Fibroblast of lung (primary cell): ENCODE data around the gene GH1. TPM values are rescaled to one million over a fixed set of nuclear protein-coding genes. Genes with fewer than 3 reads are reported as not detected.

Experiments used
- DNase-seq, 2 donors: peaks; one replicate each; pipeline versions ENCODE4 v3.0.0 to v3.0.0-alpha.2; 2010; ENCODE audit warnings: low read depth in 2 of 2
- H2AFZ ChIP-seq: 2 replicates; pipeline ENCODE4 v1.5.1; 2012; ENCODE audit warnings: low read length, control low read depth, inconsistent platforms
- H3K27ac ChIP-seq: 2 replicates; pipeline ENCODE4 v1.5.1; 2011; ENCODE audit warnings: low read length, control low read depth; ENCODE audit not compliant: insufficient read depth
- H3K27me3 ChIP-seq: 2 replicates; pipeline ENCODE4 v1.5.1; 2011; ENCODE audit warnings: mild to moderate bottlenecking, low read length; ENCODE audit not compliant: control insufficient read depth, insufficient read depth
- H3K36me3 ChIP-seq: 2 replicates; pipeline ENCODE4 v1.5.1; 2011; ENCODE audit warnings: low read length; ENCODE audit not compliant: control insufficient read depth, insufficient read depth
- H3K4me1 ChIP-seq: 2 replicates; pipeline ENCODE4 v1.5.1; 2011; ENCODE audit warnings: low read length; ENCODE audit not compliant: control insufficient read depth, insufficient read depth; ENCODE audit errors: extremely low read depth
- H3K4me2 ChIP-seq: 2 replicates; pipeline ENCODE4 v1.5.1; 2011; ENCODE audit warnings: low read length, control low read depth; ENCODE audit not compliant: insufficient read depth; ENCODE audit errors: extremely low read depth
- H3K4me3 ChIP-seq, 4 experiments: fragments of 200-600 bp in 1 of 4; sonication (generic) in 1 of 4; replicated peaks in 1 of 4; 2 replicates each; pipeline ENCODE4 v1.5.1; 2011 to 2016; ENCODE audit warnings: low read length in 4 of 4, low read depth in 3 of 4, mild to moderate bottlenecking in 3 of 4, control low read depth in 2 of 4, inconsistent platforms in 1 of 4, mixed read lengths in 1 of 4; ENCODE audit not compliant: insufficient read depth in 1 of 4; ENCODE audit errors: control extremely low read depth in 1 of 4
- H3K79me2 ChIP-seq: 2 replicates; pipeline ENCODE4 v1.5.1; 2012; ENCODE audit warnings: mild to moderate bottlenecking, low read length, inconsistent platforms; ENCODE audit not compliant: control insufficient read depth, insufficient read depth
- H3K9ac ChIP-seq: 2 replicates; pipeline ENCODE4 v1.5.1; 2011; ENCODE audit warnings: mild to moderate bottlenecking, low read length, control low read depth; ENCODE audit not compliant: insufficient read depth
- H3K9me3 ChIP-seq: 2 replicates; pipeline ENCODE4 v1.5.1; 2012; ENCODE audit warnings: low read depth, low read length; ENCODE audit not compliant: control insufficient read depth, insufficient read depth
- H4K20me1 ChIP-seq: 2 replicates; pipeline ENCODE4 v1.5.1; 2011; ENCODE audit warnings: low read length; ENCODE audit not compliant: control insufficient read depth, insufficient read depth; ENCODE audit errors: extremely low read depth
- CTCF ChIP-seq, 2 donors: IDR thresholded peaks in 1 of 2; conservative IDR thresholded peaks in 1 of 2; 1 replicate in 1 of 2; 2 replicates in 1 of 2; pipeline ENCODE4 v1.5.1; 2011 to 2012; ENCODE audit warnings: low read length in 2 of 2, control low read depth in 1 of 2, inconsistent platforms in 1 of 2, low read depth in 1 of 2, mild to moderate bottlenecking in 1 of 2
- EZH2 ChIP-seq: IDR thresholded peaks from 2 replicates; pipeline ENCODE4 v1.5.1; 2012; ENCODE audit warnings: low read length, control low read depth, mild to moderate bottlenecking; ENCODE audit errors: missing control alignments
- polyA plus RNA-seq, 2 donors: library from polyadenylated mRNA; depleted of rRNA in 1 of 2; stranded (reverse) in 1 of 2; unstranded in 1 of 2; fragments of >200 nt; gene quantifications; 2 replicates each; pipeline ENCODE4 v1.2.1, GENCODE V29; 2011 to 2012; ENCODE audit warnings: missing spikeins in 1 of 2
- total RNA-seq: library from RNA; depleted of rRNA; stranded (reverse); fragments of >200 nt; gene quantifications from 2 replicates; pipeline ENCODE4 v1.2.1, GENCODE V29; 2014

The GH1 gene
- total and polyA plus RNA-seq, 2 donors (not counting 1 experiment from before 2014, with no cell fraction given) = not detected

- H3K4me1 ChIP-seq = no peaks in the 10 kb centered on the region
- H3K4me3 ChIP-seq = no peak overlapping the region
- H3K79me2 ChIP-seq = no peaks in the 10 kb centered on the region
- H2AFZ ChIP-seq = no peak overlapping the region
- DNase-seq = no peak
- TF ChIP-seq CTCF (conservative IDR thresholded peaks at IDR 0.05 in 1 of 2, IDR thresholded peaks at IDR 0.05 in 1 of 2; ENCODE audit: low read depth in 1 of 2, low read length in 2 of 2) (no peak), EZH2 (no peak)
- H4K20me1 ChIP-seq = no peaks in the 10 kb centered on the region
- no peaks in the 10 kb centered on the region for H3K36me3 ChIP-seq
- no peak overlapping the region for H3K9ac ChIP-seq
- H3K9me3 ChIP-seq = no peaks in the 10 kb centered on the region
- no peak overlapping the region for H3K4me2 ChIP-seq
- no peak overlapping the region for H3K27ac ChIP-seq
- H3K27me3 ChIP-seq = peaks cover 11% of the 10 kb centered on the region
These were observed 14.1 kb upstream of the GH1 start for GRCh38 chr17:63932721-63933120.

- H3K27ac ChIP-seq = no peak within 1 kb of the TSS
- H3K36me3 ChIP-seq = no peaks in the 10 kb centered on the region
- no peaks in the 10 kb centered on the region for H3K79me2 ChIP-seq
- H4K20me1 ChIP-seq = no peaks in the 10 kb centered on the region
- H3K4me2 ChIP-seq = no peak within 1 kb of the TSS
- no peak for TF ChIP-seq CTCF (conservative IDR thresholded peaks at IDR 0.05 in 1 of 2, IDR thresholded peaks at IDR 0.05 in 1 of 2; ENCODE audit: low read depth in 1 of 2, low read length in 2 of 2)
- TF ChIP-seq EZH2 = no peak
- no peak within 1 kb of the TSS for H3K9ac ChIP-seq
- peaks cover 11% of the 10 kb centered on the region for H3K27me3 ChIP-seq
- no peak for DNase-seq
- H2AFZ ChIP-seq = no peak within 1 kb of the TSS
- no peaks in the 10 kb centered on the region for H3K4me1 ChIP-seq
- no peaks in the 10 kb centered on the region for H3K9me3 ChIP-seq
- no peak within 1 kb of the TSS for H3K4me3 ChIP-seq
These were observed 13.4 kb upstream of the GH1 start, which contains the start of gene CD79B for GRCh38 chr17:63931981-63932561. Gene CD79B (minus strand): TSS chr17:63932331. CDS start chr17:63932261, 70 bp downstream.

- Histone ChIP-seq H4K20me1 (no peaks in the 10 kb centered on the region), H3K36me3 (no peaks in the 10 kb centered on the region), H3K4me2 (no peak overlapping the region), H3K27me3 (peaks cover 11% of the 10 kb centered on the region), H3K27ac (no peak overlapping the region), H3K9me3 (no peaks in the 10 kb centered on the region), H2AFZ (no peak overlapping the region), H3K4me1 (no peaks in the 10 kb centered on the region), H3K4me3 (no peak overlapping the region), H3K79me2 (no peaks in the 10 kb centered on the region), H3K9ac (no peak overlapping the region)
- DNase-seq = no peak
- TF ChIP-seq EZH2 (no peak), CTCF (conservative IDR thresholded peaks at IDR 0.05 in 1 of 2, IDR thresholded peaks at IDR 0.05 in 1 of 2; ENCODE audit: low read depth in 1 of 2, low read length in 2 of 2) (no peak)
These were observed 12.4 kb upstream of the GH1 start for GRCh38 chr17:63930951-63931575.
